Activated T-cell treated with anti-CD3 and anti-CD28 coated beads for 24 hours (primary cell): ENCODE results near the gene OR10H2.
"Not testable (repeated sequence)": the region's sequence is repeated elsewhere in the genome, so short reads cannot be mapped to it uniquely, and the experiment has no call there.

Experiments used
- DNase-seq: peaks from one replicate; pipeline ENCODE4 v3.0.0-alpha.2; 2020; ENCODE audit warnings: low read depth

Gene OR10H2, protein sequence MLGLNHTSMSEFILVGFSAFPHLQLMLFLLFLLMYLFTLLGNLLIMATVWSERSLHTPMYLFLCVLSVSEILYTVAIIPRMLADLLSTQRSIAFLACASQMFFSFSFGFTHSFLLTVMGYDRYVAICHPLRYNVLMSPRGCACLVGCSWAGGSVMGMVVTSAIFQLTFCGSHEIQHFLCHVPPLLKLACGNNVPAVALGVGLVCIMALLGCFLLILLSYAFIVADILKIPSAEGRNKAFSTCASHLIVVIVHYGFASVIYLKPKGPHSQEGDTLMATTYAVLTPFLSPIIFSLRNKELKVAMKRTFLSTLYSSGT

DNA sequence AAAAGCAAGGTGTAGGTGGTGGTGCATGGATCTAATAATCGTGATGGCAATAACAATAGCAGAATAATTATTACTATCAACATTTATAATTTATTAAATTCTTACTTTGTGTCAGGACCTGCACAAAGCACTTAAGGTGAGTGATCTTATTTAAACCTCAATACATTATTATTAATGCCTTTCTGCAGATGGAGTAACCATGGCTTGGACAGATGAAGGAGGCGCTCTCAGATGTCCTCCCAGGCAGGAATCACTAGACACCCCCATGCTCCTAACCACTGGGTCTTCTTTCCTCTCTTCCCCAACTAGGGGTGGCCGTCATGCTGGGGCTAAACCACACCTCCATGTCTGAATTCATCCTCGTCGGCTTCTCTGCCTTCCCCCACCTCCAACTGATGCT is at the start of gene OR10H2:
Gene OR10H2 (plus strand): TSS at position 301 of the 400 bp plus-strand sequence. CDS start 20 bp downstream, at position 321.
- DNase-seq = no peak

DNA sequence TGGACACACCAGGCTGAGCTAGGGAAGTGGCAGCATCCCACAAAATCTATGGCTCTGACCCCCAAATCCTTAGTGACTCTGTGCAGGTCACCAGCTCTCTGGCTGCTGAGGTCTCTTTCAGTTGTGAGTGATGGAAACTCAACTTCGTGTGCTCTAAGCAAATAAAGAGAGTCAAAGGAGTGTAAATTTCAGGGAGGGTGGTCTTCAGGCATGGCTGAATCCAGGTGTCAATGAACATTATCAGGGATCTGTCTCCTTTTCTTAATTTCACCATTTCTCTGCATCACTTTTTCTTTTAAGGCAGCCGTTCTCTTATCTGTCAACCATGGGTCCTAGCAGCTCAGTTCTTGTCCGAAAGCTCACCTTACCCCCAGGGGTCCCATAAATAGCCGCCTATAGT is 48.7 kb upstream of the OR10H2 start:
- no peak for DNase-seq

DNA sequence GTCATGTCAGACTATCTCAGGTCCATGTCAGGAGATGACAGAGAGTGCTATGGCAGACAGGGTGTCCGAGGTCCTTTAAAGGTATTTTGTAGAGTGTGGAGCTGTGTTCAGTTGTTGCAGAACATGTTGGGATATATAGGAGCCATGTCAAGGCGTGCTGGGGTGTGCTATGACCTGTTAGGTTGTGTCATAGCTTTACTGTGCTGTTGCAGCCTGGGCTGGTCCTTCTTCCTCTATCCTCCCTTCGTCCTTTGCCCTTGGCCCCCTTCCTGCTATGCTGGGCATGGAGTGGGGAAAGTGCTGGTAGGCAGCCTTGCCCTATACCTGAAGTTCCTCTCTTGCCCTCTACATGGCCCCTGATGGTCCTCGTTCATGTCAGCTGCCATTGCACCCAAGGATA is 48.0 kb upstream of the OR10H2 start:
- not testable (repeated sequence) for DNase-seq

DNA sequence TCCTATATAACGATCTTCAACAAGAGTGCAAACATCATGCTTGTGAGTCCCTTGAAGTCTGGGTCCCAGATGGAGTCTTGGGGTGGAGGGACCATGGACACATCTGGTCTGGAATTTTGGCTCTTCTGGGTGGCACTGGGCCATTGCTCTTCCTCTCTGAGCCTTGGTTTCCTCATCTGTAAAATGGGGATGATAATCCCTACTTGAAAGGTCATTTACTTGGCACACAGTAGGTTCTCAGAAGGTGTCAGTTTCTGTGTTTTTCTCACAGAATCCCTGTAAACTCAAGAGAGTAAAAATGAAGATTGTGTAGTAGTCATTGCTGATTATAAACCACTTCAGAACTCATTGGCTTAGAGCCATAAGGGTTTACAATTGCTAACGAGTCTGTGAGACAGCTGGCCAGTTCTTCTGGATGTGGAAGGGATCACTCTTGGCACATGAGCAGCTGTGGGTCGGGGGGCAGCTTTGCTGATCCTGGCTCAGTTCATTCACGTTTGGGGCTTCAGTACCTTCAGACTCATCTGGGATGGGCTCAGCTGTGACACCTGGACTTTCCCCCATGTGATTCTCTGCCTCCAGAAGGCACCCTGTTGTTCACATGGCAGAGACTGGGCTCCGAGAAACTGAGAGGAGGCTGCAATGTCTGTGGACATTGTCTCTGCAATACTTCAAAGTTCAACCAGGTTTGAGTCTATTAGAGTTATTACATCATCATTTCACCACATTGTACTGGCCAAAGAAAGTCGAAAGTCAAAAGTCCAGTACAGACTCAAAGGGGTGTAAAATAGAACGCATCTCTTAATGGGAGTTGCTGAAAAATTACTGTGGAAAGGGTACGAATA is 47.1 kb upstream of the OR10H2 start:
- no peak for DNase-seq

DNA sequence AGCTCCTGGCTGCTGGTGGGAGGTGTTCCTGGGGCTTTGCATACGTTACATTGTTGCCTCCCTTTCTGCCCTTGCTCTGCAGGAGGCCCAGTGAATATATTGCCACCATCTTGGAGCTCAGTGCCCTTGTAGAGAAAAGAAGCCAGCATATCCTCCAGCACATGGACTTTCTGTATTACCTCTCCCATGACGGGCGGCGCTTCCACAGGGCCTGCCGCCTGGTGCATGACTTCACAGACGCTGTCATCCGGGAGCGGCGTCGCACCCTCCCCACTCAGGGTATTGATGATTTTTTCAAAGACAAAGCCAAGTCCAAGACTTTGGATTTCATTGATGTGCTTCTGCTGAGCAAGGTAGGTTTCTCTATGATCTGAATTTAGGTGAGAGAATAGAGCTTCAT is 44.4 kb upstream of the OR10H2 start:
- DNase-seq = no peak

DNA sequence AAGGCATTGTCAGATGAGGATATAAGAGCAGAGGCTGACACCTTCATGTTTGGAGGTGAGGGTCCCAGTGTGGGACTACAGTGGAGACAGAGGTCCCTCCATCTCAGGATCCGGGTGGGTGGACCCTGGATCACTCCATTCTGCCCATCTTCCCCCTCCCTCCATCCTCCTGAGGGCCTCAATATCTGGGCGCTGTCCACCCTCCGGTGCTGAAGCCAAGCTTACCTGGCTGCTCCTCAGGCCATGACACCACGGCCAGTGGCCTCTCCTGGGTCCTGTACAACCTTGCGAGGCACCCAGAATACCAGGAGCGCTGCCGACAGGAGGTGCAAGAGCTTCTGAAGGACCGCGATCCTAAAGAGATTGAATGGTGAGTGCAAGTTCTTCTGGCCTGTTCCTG is 43.0 kb upstream of the OR10H2 start:
- DNase-seq = no peak

DNA sequence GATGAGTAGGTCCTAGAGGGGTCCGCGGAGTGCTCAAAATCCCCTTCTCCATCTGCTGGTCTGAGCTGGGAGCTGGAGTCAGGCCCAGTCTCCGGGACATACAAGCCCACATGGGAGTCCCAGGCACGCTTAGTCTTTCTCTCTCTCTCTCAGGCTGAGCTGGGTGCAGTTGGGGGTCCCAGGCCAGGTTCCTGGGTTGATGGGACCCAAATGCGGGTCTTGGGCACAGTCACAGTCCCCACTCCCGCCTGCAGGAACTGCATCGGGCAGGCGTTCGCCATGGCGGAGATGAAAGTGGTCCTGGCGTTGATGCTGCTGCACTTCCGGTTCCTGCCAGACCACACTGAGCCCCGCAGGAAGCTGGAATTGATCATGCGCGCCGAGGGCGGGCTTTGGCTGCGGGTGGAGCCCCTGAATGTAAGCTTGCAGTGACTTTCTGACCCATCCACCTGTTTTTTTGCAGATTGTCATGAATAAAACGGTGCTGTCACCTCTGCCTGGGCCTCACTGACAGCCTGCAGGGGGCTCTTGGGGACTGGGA is 31.1 kb upstream of the OR10H2 start:
- no peak for DNase-seq

DNA sequence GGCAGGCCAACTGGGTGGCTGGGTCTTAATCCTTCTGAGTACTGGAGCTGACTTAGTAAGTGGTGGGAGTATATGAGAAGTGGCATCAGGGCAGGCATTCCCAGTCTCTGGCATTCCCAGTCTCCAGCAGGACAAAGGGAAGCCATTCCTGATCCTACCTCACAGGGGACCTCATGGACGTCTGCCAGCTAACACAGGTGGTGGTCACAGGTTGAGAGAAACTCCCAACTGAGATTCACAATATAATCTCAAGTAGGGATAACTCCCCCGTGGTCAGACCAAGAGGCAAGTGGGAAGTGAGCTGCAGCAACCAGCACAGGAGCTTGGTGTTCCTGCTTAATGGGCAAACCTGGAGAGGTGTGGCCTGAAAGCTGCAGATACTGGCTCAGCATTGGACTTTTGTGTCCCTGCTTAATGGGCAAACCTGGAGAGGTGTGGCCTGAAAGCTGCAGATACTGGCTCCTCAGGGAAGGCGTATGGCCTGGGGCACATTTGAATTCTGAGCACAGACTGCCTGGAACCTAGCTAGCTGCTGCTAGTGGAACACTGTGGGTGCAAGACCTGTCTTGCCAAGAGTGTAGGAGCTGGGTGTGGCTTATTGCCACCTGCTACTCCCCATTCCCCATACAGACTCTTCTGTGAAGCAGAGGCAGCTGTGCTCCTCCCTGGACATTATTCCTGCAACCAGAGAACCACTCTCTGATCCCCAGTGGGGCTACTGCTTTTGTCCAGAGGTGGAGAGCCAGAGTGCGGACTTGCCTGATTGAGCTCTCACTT is 25.9 kb upstream of the OR10H2 start:
- no peak for DNase-seq

DNA sequence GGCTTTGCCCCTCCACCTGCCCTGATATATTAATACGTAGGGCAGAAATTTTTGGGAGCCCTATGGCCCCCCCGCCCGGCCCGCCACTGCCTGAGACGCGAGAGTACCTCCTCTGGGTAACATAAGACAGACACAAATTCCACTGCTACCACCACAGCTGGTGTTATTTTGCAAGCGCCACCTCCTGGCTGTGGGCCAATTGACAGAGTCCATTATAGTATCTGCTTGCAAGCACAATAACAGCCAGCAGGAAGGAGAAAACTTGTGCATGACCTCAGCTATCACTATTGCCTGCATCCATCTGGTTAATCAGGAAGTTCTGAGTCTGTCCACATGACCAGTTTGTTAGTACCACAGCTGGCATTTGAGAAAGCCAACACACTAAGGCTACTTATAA is 25.3 kb upstream of the OR10H2 start:
- DNase-seq = no peak

DNA sequence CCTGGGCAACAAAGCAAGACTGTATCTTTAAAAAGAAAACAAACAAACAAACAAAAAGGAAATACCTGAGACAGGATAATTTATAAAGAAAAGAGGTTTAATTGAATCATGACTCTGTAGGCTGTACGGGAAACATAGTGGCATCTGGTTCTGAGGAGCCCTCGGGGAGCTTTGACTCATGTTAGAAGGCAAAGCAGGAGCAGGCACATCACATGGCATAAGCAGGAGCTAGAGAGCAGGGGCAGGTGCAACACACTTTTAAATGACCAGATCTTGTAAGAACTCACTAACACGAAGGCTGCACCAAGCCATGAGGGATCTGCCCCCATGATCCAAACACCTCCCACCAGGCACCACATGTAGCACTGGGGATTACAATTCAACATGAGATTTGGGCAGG is 13.2 kb upstream of the OR10H2 start:
- DNase-seq = no peak

DNA sequence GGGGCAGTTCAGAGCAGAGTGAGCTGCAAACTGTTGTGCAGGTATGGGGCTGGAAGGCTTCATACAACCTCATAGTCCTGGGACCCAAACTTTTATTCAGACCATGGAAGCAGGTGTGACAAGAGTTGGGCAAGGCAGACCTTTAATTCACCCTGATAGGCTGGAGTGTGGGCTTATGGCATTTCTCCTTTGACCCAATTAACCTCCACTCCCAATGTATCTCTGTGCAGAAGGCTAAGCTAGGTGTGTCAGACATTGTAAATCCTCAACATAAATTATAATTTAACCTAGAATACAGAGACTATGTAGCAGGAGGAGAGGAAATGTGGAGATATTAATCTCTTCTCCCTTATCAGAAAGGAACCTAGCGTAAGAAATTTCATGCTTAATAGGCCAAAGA is 12.2 kb upstream of the OR10H2 start:
- no peak for DNase-seq

DNA sequence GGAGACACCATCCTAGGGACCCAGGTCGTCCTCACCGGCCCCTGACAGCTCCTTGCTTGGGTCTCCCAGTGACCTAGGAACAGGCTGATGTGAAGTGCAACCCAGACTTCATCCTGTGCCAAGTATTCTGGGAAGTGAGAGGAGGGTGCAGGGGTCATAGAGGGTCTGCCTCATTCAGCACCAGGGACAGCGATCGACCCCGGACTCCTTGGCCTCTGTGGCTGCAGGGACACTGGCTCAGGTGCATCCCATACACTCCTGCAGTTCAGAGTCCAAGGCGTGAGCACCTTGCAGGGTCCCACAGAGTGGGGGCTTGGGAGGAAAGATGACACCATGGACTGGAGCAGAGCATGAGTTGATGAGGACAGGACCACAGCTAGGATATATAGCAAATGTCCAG is 10.0 kb upstream of the OR10H2 start:
- no peak for DNase-seq

DNA sequence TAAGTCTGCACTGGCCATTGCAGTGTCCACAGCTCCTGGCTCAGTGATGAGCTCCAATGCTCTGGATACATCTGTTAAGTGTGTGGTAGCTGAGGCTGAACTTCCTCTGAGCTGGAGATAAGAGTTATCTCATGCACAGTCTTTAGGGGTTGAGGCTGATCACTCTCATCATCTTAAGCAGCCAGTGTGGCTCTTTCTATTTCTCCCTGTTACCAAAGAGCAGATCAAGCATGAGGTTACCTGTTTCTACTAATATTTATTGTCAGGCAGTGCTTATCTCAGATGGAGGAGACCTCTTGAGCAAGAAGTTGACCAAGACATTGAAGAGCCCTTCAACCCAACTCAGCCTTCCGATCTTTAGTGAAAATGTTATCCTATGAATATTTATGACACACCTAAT is 6.6 kb upstream of the OR10H2 start:
- no peak for DNase-seq

DNA sequence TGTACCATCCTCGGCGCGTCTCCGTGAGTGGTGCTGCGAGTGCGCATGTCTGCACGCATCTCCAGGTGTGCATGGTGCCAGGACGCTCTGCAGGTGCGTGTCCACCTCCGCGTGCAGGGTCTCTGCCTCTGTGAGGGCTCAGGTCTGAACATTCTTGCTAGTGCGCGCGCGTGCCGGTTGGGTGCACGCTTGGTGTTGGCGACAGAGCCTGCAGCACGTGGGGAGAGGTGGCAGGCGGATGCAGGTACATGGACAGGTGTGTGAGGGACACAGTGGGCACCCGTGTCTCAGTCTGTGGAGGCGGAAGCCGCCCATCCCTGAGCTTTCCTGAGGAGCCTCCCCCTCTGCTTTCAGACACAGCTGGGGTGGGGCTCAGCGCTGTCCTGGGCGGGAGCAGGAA is 4.9 kb upstream of the OR10H2 start:
- DNase-seq = no peak

DNA sequence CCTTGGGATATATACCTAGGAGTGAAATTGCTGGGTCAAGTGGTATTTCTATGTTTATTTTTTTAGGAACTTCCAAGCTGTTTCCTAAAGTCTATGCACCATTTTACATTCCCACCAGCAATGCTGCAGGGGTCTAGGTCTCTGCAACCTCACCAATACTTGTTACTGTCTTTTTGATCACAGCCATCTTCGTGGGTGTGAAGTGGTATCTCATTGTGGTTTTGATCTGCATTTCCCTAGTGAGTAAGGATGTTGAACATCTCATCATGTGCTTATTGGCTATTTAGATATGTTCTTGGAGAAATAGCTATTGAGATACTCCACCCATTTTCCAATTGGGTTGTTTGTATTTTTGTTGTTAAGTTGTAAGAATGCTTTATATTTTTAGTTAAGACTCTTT is 2.7 kb downstream of the OR10H2 start:
- no peak for DNase-seq

DNA sequence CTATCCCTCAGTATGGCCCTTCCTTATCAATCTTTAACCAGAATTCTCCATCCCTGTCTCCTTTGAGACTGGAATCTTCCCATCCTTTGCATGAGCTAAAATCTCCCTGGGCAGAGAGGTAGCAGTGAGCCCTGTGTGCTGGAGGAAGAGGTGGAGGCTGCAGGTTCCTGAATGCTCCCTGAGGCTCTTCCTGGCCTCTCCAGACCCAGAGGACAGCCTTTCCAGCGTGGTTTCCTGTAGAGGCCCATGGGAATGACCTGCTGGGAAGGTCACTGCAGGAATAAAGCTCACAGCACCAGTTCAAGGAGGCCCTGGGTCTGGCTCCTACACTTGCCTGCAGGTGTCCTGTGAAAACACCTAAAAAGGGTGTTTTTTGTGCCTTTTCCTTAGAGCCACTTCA is 4.6 kb downstream of the OR10H2 start:
- no peak for DNase-seq

DNA sequence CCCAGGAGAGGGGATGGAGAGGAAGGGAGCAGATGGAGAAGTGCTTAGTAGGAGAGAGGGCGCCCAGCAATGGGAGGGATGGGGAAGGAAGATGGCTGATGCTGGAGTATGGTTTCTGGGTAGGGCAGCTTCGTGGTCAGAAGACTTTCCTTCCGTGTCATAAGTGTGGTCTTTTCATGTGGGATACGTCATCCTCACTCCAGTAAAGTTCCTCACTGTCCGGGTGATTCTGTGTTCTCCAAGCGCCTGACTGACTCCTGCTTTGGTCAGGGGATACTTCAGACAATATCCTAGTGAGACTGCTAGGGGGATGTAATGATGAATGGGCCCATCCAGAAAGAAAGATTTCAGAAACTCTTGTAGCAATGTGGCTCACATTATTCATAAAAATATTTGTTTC is 6.1 kb downstream of the OR10H2 start:
- no peak for DNase-seq

DNA sequence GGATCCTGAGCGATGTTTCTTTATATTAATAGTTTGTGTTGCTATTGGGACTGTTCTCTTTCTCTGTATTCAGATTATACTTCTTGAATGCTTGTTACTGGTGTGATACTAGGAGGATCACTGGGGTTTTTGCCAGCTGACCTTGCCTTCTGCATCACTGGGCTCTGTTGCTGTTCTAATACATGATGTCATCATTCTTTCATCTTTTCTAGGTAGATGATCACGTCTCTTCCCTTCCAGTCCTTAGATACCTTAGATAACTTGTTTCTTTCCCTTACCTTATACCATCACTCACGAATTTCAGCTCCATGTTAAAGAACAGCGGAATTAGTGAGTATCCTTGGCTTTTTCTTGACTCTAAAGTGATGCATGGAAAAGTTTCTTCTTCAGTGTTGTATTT is 9.9 kb downstream of the OR10H2 start, which contains the start of gene OR10H3:
Gene OR10H3 (plus strand): TSS at position 264 of the 400 bp plus-strand sequence. CDS start 3,408 bp downstream, outside the sequence.
- DNase-seq = no peak

DNA sequence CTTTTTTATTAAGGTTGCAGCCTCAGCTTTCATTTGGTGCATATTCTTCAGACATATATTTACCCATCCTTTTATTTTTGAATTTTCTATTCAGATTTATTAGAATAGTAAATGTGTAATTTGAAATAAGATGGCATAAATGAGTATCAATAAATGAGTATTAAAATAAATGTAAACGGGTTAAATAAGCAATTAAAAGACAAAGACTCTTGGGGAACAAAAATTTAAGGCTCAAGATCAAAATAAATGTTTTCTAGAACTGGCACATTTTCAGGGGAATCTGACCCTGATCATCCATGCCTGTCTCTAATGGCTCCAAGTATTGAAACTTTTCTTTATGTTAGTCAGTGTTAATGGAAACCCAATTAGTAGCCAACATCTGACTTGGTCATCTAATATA is 13.0 kb downstream of the OR10H2 start:
- no peak for DNase-seq

DNA sequence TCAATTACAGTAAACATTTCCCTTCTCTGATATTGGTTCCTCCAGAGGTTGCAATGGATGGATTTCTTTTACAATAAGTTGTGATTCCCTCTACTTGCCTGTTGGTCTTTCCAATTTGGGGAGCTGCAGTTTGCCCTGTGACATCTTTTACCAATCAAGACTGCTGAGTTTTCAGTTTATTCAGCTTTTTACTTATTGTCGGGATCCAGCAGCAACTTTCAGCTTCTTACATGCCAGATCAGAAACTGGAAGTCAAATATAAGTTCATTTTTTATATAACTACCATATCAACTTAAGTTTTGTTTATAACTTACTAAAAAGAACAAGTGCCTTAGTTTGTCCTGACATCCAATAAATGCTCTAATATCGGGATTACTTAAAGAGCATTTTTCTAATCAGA is 20.4 kb downstream of the OR10H2 start:
- DNase-seq = no peak

DNA sequence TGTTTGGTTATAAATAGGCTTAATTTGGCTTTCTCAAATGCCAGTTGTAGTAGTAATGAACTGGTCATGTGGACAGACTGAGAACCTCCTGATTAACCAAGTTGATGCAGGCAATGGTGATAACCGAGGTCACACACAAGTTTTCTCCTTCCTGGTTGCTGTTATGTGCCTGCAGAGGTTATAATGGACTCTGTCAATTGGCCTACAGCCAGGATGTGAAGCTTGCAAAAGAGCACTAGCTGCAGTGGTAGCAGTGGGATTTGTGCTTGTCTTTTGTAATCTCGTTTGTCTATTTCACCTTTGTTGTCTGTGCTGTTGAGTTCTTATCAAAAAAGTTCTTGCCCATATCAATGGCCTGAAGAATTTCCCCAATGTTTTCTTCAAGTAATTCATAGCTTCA is 30.6 kb downstream of the OR10H2 start:
- DNase-seq = no peak

DNA sequence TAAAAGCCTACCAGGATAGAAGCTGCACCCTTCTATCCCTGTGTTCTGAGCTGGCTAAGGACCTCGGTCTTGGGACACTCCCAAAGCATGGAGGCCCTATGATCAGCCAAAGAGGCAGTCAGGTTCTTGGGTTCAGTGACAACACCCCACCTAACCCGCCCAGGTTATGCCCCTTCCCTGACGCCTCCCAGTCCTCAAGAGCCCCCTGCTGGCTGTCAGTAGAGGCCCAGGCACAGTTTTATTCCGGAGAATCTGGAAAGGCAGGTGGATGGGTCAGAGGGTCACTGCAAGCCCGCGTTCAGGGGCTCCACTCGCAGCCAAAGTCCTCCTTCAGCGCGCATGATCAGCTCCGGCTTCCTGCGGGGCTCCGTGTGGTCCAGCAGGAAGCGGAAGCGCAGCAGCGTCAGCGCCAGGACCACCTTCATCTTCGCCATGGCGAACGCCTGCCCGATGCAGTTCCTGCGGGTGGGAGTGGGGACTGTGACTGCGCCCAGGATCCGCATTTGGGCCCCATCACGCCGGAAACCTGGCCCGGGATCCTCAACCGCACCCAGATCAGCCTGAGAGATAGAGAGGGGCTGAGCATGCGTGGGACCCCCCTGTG is 32.2 kb downstream of the OR10H2 start:
- no peak for DNase-seq
